ENCODE measurements around the gene LPIN3. TPM values are rescaled to one million over a fixed set of nuclear protein-coding genes. Genes with fewer than 3 reads are reported as not detected.

LPIN3 gene
- total and polyA plus RNA-seq, 2 of the 4 experiments (the other 2 are of a cell fraction) = 2.3 to 8.3 TPM

- in situ Hi-C loops (cut with MboI; ENCODE audit: low sequenced_read_pairs) (no loop called here), dilution Hi-C loops (cut with HindIII; ENCODE audit: low sequenced_read_pairs, unreplicated experiment) (no loop called here), intact Hi-C loops (cut with micrococcal nuclease) (loop anchor here (5.0 kb wide), 1 partner anchor 226 kb away; no protein-coding TSS in a partner anchor)
- Histone ChIP-seq H3K79me1 (ENCODE audit: low read depth in 1 of 2, low read length in 2 of 2) (no peaks in the 10 kb centered on the region), H3K4ac (ENCODE audit: low read depth, low read length) (peak overlapping the region; percentile 2; the same call in 1 of the 2 replicates), H3K27me3 (ENCODE audit: control insufficient read depth, insufficient read depth, low read length) (no peaks in the 10 kb centered on the region), H3K23ac (ENCODE audit: low read depth, low read length) (no peak overlapping the region), H2AFZ (replicated peaks; ENCODE audit: low read length, poor library complexity) (no peak overlapping the region), H3K9ac (ENCODE audit: low read depth, low read length) (no peak overlapping the region; the same call in 1 of the 2 replicates), H3K4me1 (ENCODE audit: control insufficient read depth, insufficient read depth, low read length) (peaks cover 9% of the 10 kb centered on the region; the same call in 1 of the 2 replicates), H3K18ac (ENCODE audit: low read depth, low read length) (peak overlapping the region; percentile 7; the same call in 1 of the 2 replicates), H2BK5ac (ENCODE audit: low read depth, low read length, poor library complexity, severe bottlenecking) (no peak overlapping the region), H4K91ac (ENCODE audit: insufficient read depth, low read depth, low read length) (no peak overlapping the region), H2AK5ac (ENCODE audit: low read depth, low read length) (0 out of 2 replicates have a peak overlapping the region, but pooled peaks have one; percentile 13), H4K20me1 (ENCODE audit: insufficient read depth, low read length) (no peaks in the 10 kb centered on the region), H3K4me3 (ENCODE audit: insufficient read depth, low read depth, low read length) (no peak overlapping the region), H4K5ac (ENCODE audit: low read depth, low read length) (no peak overlapping the region; the same call in 1 of the 2 replicates), H2AK9ac (replicated peaks; ENCODE audit: low read depth, low read length, poor library complexity) (no peak overlapping the region), H3K14ac (replicated peaks; ENCODE audit: low read depth, low read length) (peak overlapping the region; percentile 48; the same call in 1 of the 2 replicates), H3K4me2 (ENCODE audit: low read depth, low read length) (no peak overlapping the region; the same call in 1 of the 2 replicates), H3K36me3 (ENCODE audit: control insufficient read depth, insufficient read depth, low read length) (peaks cover 4% of the 10 kb centered on the region), H3K27ac (ENCODE audit: insufficient read depth, low read length) (peak overlapping the region; percentile 74; the same call in 1 of the 2 replicates), H3K56ac (ENCODE audit: extremely low read depth, insufficient read depth, low read length) (no peak overlapping the region), H3K9me3 (ENCODE audit: control insufficient read depth, insufficient read depth, low read length) (no peaks in the 10 kb centered on the region), H2BK15ac (ENCODE audit: low read depth, low read length) (0 out of 3 replicates have a peak overlapping the region, but pooled peaks have one; percentile 7), H3K9me1 (ENCODE audit: insufficient read depth, low read length) (peaks cover 10% of the 10 kb centered on the region), H4K8ac (ENCODE audit: low read depth in 2 of 2, low read length in 2 of 2) (no peak overlapping the region), H2BK120ac (ENCODE audit: low read depth, low read length) (peak overlapping the region; percentile 24; the same call in 1 of the 2 replicates), H2BK20ac (ENCODE audit: low read depth, low read length) (no peak overlapping the region)
- ATAC-seq (ENCODE audit: low read depth) (peak; percentile 86), DNase-seq (peak; percentile 64)
- POLR2A ChIA-PET (ENCODE audit: unreplicated experiment) = no interaction called here
- CTCF ChIA-PET = interaction anchor here (0.6 to 1.1 kb wide), 3 partner anchors 13 to 167 kb away, joined by 3 to 4 read pairs (median 4); no protein-coding TSS in a partner anchor
- WGBS, 2 experiments (ENCODE audit: extremely low coverage in 2 of 2, insufficient read length in 1 of 2) = no CpG with 5 or more reads among the region's 2 CpGs
- TF ChIP-seq RFX5 (IDR thresholded peaks at IDR 0.05; ENCODE audit: low read depth, low read length) (no peak), POLR2A (IDR thresholded peaks at IDR 0.05; ENCODE audit: low read depth, low read length) (no peak), MAZ (IDR thresholded peaks at IDR 0.05; ENCODE audit: borderline replicate concordance, low read depth, low read length) (no peak), SMC3 (IDR thresholded peaks at IDR 0.05; ENCODE audit: low read depth, low read length) (no peak), CHD1 (IDR thresholded peaks at IDR 0.05; ENCODE audit: low read depth, low read length) (no peak), NFE2L2 (IDR thresholded peaks at IDR 0.05; ENCODE audit: low read depth, low read length) (no peak), CEBPB (IDR thresholded peaks at IDR 0.05; ENCODE audit: low read depth, low read length) (no peak), MAFK (IDR thresholded peaks at IDR 0.05; ENCODE audit: low read depth, low read length) (no peak), RCOR1 (IDR thresholded peaks at IDR 0.05; ENCODE audit: insufficient replicate concordance, low read length) (no peak), RAD21 (IDR thresholded peaks at IDR 0.05; ENCODE audit: low read length) (no peak), FOS (IDR thresholded peaks at IDR 0.05; ENCODE audit: low read depth, low read length) (no peak), ELK1 (IDR thresholded peaks at IDR 0.05; ENCODE audit: borderline replicate concordance, low read depth, low read length) (no peak), USF2 (IDR thresholded peaks at IDR 0.05; ENCODE audit: low read depth, low read length) (no peak), CTCF (conservative IDR thresholded peaks at IDR 0.05; ENCODE audit: low read depth, low read length) (no peak), BHLHE40 (IDR thresholded peaks at IDR 0.05; ENCODE audit: low read depth, low read length) (no peak), MXI1 (IDR thresholded peaks at IDR 0.05; ENCODE audit: borderline replicate concordance, low read depth, low read length) (no peak)
- no TSS peak for BruUV-seq (replicated peaks)
Observed at GRCh38 chr20:41398408-41398807, 57.8 kb downstream of the LPIN3 start.

Data from IMR-90 (cell line).